ENCODE measurements around the gene GRM1. TPM values are rescaled to one million over a fixed set of nuclear protein-coding genes. Genes with fewer than 3 reads are reported as not detected.

The GRM1 gene
- total RNA-seq (2012; rRNA removed) = 0.25 TPM in 1 of 2 replicates, not detected in the other

GRCh38 chr6:146028851-146029572 is at the start of gene GRM1:
Gene GRM1 (plus strand): TSS chr6:146029062. CDS start chr6:146029518, 456 bp downstream.
- no peaks in the 10 kb centered on the region for H3K4me1 ChIP-seq (ENCODE audit: control insufficient read depth, insufficient read depth, low read length)
- peaks cover 48% of the 10 kb centered on the region for H3K27me3 ChIP-seq (ENCODE audit: control insufficient read depth, insufficient read depth, low read length)
- H3K4me2 ChIP-seq (ENCODE audit: low read length) = peak within 1 kb of the TSS; percentile 90
- H3K36me3 ChIP-seq (ENCODE audit: insufficient read depth, low read length) = no peaks in the 10 kb centered on the region
- H3K4me3 ChIP-seq (ENCODE audit: low read length) = peak within 1 kb of the TSS; percentile 71
- H3K9ac ChIP-seq (ENCODE audit: low read depth, low read length) = no peak within 1 kb of the TSS
- no peaks in the 10 kb centered on the region for H3K9me3 ChIP-seq (replicated peaks; ENCODE audit: low read length)

DNA sequence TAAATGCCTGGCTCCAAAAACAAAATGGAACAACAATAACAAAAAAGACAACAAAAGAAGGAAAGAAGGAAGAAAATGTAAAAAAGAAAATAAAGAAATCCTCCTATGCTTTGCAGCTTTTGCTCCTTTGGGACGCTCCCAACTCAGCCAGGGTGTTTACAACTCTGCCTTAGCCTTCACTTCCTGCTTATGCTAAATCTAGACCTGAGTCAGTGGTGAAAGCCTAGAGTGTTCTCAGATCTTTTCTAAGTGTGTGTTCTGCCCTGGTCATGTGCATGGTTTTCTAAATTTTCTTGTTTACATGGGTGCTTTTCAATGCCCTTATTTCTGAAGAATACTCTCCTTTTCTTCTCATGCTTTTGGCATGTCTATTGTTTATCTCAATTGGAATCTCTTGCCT is 19.5 kb upstream of the GRM1 start:
- Histone ChIP-seq H3K4me3 (ENCODE audit: low read length) (no peak overlapping the region), H3K27me3 (ENCODE audit: control insufficient read depth, insufficient read depth, low read length) (no peaks in the 10 kb centered on the region), H3K36me3 (ENCODE audit: insufficient read depth, low read length) (no peaks in the 10 kb centered on the region)

GRCh38 chr6:146014233-146014632 is 14.6 kb upstream of the GRM1 start:
- Histone ChIP-seq H3K4me3 (ENCODE audit: low read length) (no peak overlapping the region), H3K27me3 (ENCODE audit: control insufficient read depth, insufficient read depth, low read length) (peaks cover 2% of the 10 kb centered on the region), H3K36me3 (ENCODE audit: insufficient read depth, low read length) (no peaks in the 10 kb centered on the region), H3K4me2 (ENCODE audit: low read length) (no peak overlapping the region), H3K4me1 (ENCODE audit: control insufficient read depth, insufficient read depth, low read length) (no peaks in the 10 kb centered on the region), H3K9ac (ENCODE audit: low read depth, low read length) (no peak overlapping the region), H3K9me3 (replicated peaks; ENCODE audit: low read length) (no peaks in the 10 kb centered on the region)

More for the DNA sequence above, 19.5 kb upstream of the GRM1 start:
- Histone ChIP-seq H3K9me3 (replicated peaks; ENCODE audit: low read length) (no peaks in the 10 kb centered on the region), H3K4me1 (ENCODE audit: control insufficient read depth, insufficient read depth, low read length) (no peaks in the 10 kb centered on the region), H3K9ac (ENCODE audit: low read depth, low read length) (no peak overlapping the region), H3K4me2 (ENCODE audit: low read length) (no peak overlapping the region)

DNA sequence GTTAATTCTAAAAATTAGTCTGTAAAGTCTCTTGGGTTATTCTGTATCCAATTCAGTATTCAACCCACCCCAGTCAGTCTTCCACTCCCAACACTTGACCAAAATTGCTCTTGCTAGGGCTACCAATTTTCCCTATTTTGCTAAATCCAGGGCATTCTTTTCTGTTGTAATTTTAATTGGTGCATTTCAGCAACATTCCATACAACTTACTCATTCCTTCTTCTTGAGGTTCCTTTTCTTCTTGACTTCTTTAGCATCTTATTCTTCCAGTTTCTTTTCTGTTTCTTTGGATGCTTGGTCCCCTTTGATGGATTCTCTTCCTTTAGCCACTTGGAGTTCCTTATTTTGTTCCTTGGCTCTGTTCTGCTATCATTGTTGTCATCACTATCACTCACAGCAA is 11.2 kb upstream of the GRM1 start:
- Histone ChIP-seq H3K27me3 (ENCODE audit: control insufficient read depth, insufficient read depth, low read length) (peaks cover 8% of the 10 kb centered on the region), H3K36me3 (ENCODE audit: insufficient read depth, low read length) (no peaks in the 10 kb centered on the region), H3K9me3 (replicated peaks; ENCODE audit: low read length) (no peaks in the 10 kb centered on the region), H3K9ac (ENCODE audit: low read depth, low read length) (no peak overlapping the region), H3K4me3 (ENCODE audit: low read length) (no peak overlapping the region), H3K4me1 (ENCODE audit: control insufficient read depth, insufficient read depth, low read length) (no peaks in the 10 kb centered on the region), H3K4me2 (ENCODE audit: low read length) (no peak overlapping the region)

DNA sequence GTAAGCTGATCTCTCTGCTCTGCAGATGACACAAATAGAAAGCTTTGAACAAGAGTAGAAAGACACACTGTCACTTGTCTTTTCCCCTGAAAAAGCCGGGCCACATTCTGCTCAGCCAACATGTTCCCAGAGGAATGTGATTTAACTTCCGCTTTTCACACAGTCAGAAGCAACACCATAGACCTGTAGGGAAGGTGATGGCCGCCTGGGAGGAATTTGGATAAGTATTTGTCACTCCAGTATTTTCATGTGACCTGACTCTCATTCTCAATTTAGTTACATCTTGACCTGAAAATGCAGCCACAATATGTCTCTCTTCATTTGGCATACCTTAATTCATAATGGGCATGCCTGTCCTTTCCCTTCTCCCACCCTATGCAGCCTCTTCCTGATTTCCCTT is 2.0 kb upstream of the GRM1 start:
- peaks cover 44% of the 10 kb centered on the region for H3K27me3 ChIP-seq (ENCODE audit: control insufficient read depth, insufficient read depth, low read length)
- no peaks in the 10 kb centered on the region for H3K9me3 ChIP-seq (replicated peaks; ENCODE audit: low read length)
- H3K36me3 ChIP-seq (ENCODE audit: insufficient read depth, low read length) = no peaks in the 10 kb centered on the region
- H3K4me1 ChIP-seq (ENCODE audit: control insufficient read depth, insufficient read depth, low read length) = no peaks in the 10 kb centered on the region
- no peak overlapping the region for H3K4me2 ChIP-seq (ENCODE audit: low read length)
- H3K4me3 ChIP-seq (ENCODE audit: low read length) = no peak overlapping the region
- no peak overlapping the region for H3K9ac ChIP-seq (ENCODE audit: low read depth, low read length)

DNA sequence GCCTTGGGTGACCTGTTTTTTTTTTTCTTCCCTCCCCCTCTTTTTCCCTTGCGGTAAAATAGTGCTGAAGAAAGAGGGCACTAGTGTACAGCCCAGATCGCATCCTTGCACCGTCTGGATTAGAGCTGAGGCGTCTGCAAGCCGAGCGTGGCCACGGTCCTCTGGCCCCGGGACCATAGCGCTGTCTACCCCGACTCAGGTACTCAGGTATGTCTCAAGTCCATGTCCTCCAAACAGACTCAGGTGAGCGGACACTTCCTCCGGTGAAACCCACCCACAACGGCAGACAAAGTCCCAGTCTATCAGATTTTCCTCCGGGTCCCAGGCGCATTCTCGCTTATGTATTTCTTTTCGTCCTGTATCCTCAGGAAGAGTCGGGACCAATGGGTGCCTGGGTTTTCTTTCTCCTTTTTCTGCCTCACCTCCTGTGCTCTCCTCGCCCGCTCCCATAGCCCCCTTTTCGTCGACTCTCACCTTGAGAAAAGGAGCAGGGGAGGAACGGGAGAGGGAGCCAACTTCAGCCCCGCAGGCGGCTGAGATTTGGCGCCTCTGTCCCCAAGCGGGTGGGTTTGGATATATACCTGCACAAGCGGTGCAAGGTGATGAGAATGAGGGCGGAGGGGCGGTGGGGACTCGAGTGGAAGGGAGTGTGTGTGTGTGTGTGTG is 1.1 kb upstream of the GRM1 start:
- Histone ChIP-seq H3K9me3 (replicated peaks; ENCODE audit: low read length) (no peaks in the 10 kb centered on the region), H3K4me2 (ENCODE audit: low read length) (peak overlapping the region; percentile 90), H3K4me3 (ENCODE audit: low read length) (peak overlapping the region; percentile 71), H3K27me3 (ENCODE audit: control insufficient read depth, insufficient read depth, low read length) (peaks cover 48% of the 10 kb centered on the region), H3K4me1 (ENCODE audit: control insufficient read depth, insufficient read depth, low read length) (no peaks in the 10 kb centered on the region), H3K36me3 (ENCODE audit: insufficient read depth, low read length) (no peaks in the 10 kb centered on the region), H3K9ac (ENCODE audit: low read depth, low read length) (no peak overlapping the region)

- Histone ChIP-seq H3K4me3 (ENCODE audit: low read length) (peak overlapping the region; percentile 71), H3K4me2 (ENCODE audit: low read length) (peak overlapping the region; percentile 90), H3K9me3 (replicated peaks; ENCODE audit: low read length) (no peaks in the 10 kb centered on the region)
Observed at GRCh38 chr6:146028252-146028795, 538 bp upstream of the GRM1 start.

GRCh38 chr6:146029573-146030184 is 817 bp downstream of the GRM1 start:
- Histone ChIP-seq H3K4me3 (ENCODE audit: low read length) (no peak overlapping the region), H3K27me3 (ENCODE audit: control insufficient read depth, insufficient read depth, low read length) (peaks cover 51% of the 10 kb centered on the region), H3K4me1 (ENCODE audit: control insufficient read depth, insufficient read depth, low read length) (no peaks in the 10 kb centered on the region), H3K9me3 (replicated peaks; ENCODE audit: low read length) (no peaks in the 10 kb centered on the region), H3K4me2 (ENCODE audit: low read length) (no peak overlapping the region), H3K36me3 (ENCODE audit: insufficient read depth, low read length) (no peaks in the 10 kb centered on the region), H3K9ac (ENCODE audit: low read depth, low read length) (no peak overlapping the region)

More at GRCh38 chr6:146028252-146028795, 538 bp upstream of the GRM1 start:
- H3K4me1 ChIP-seq (ENCODE audit: control insufficient read depth, insufficient read depth, low read length) = no peaks in the 10 kb centered on the region
- no peaks in the 10 kb centered on the region for H3K36me3 ChIP-seq (ENCODE audit: insufficient read depth, low read length)
- no peak overlapping the region for H3K9ac ChIP-seq (ENCODE audit: low read depth, low read length)
- peaks cover 48% of the 10 kb centered on the region for H3K27me3 ChIP-seq (ENCODE audit: control insufficient read depth, insufficient read depth, low read length)

GRCh38 chr6:146032387-146032786 is 3.5 kb downstream of the GRM1 start:
- Histone ChIP-seq H3K9me3 (replicated peaks; ENCODE audit: low read length) (no peaks in the 10 kb centered on the region), H3K4me3 (ENCODE audit: low read length) (no peak overlapping the region), H3K9ac (ENCODE audit: low read depth, low read length) (no peak overlapping the region), H3K36me3 (ENCODE audit: insufficient read depth, low read length) (no peaks in the 10 kb centered on the region), H3K4me1 (ENCODE audit: control insufficient read depth, insufficient read depth, low read length) (no peaks in the 10 kb centered on the region), H3K4me2 (ENCODE audit: low read length) (no peak overlapping the region), H3K27me3 (ENCODE audit: control insufficient read depth, insufficient read depth, low read length) (peaks cover 49% of the 10 kb centered on the region)

- Histone ChIP-seq H3K4me3 (ENCODE audit: low read length) (no peak overlapping the region), H3K9me3 (replicated peaks; ENCODE audit: low read length) (no peaks in the 10 kb centered on the region)
Observed at GRCh38 chr6:146040360-146040759, 11.5 kb downstream of the GRM1 start.

DNA sequence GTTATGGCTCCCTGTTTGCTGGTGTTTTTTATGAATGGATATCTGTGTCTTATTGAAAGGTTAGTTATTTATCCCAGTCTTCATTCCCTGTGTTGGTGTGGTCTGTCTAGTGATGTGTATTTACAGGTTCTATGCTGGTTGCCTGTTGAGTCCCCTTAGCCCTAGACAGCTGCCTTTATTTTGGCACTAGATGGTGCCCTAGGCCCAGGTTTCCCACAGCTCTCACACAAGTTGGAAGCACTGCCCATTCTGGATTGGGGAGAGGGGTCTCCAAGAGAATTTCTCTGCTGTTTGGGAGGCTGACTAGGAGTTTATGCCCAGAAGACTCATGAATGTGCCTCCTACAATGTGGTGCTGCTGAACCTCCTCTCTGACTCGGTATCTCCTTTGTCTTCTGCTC is 12.4 kb downstream of the GRM1 start:
- peaks cover 3% of the 10 kb centered on the region for H3K27me3 ChIP-seq (ENCODE audit: control insufficient read depth, insufficient read depth, low read length)
- no peaks in the 10 kb centered on the region for H3K9me3 ChIP-seq (replicated peaks; ENCODE audit: low read length)

More at GRCh38 chr6:146040360-146040759, 11.5 kb downstream of the GRM1 start:
- H3K4me2 ChIP-seq (ENCODE audit: low read length) = no peak overlapping the region
- peaks cover 4% of the 10 kb centered on the region for H3K27me3 ChIP-seq (ENCODE audit: control insufficient read depth, insufficient read depth, low read length)
- no peak overlapping the region for H3K9ac ChIP-seq (ENCODE audit: low read depth, low read length)
- no peaks in the 10 kb centered on the region for H3K36me3 ChIP-seq (ENCODE audit: insufficient read depth, low read length)
- H3K4me1 ChIP-seq (ENCODE audit: control insufficient read depth, insufficient read depth, low read length) = no peaks in the 10 kb centered on the region

More for the DNA sequence above, 12.4 kb downstream of the GRM1 start:
- Histone ChIP-seq H3K4me1 (ENCODE audit: control insufficient read depth, insufficient read depth, low read length) (no peaks in the 10 kb centered on the region), H3K4me2 (ENCODE audit: low read length) (no peak overlapping the region), H3K4me3 (ENCODE audit: low read length) (no peak overlapping the region), H3K36me3 (ENCODE audit: insufficient read depth, low read length) (no peaks in the 10 kb centered on the region), H3K9ac (ENCODE audit: low read depth, low read length) (no peak overlapping the region)
